Measurements from ENCODE around the gene ADAM12.

Gene ADAM12

GRCh38 chr10:126312167-126312566 lies 76.1 kb downstream of the ADAM12 start:
- no peak for DNase-seq

GRCh38 chr10:126309228-126309883 lies 78.9 kb downstream of the ADAM12 start:
- no peak for DNase-seq

DNA sequence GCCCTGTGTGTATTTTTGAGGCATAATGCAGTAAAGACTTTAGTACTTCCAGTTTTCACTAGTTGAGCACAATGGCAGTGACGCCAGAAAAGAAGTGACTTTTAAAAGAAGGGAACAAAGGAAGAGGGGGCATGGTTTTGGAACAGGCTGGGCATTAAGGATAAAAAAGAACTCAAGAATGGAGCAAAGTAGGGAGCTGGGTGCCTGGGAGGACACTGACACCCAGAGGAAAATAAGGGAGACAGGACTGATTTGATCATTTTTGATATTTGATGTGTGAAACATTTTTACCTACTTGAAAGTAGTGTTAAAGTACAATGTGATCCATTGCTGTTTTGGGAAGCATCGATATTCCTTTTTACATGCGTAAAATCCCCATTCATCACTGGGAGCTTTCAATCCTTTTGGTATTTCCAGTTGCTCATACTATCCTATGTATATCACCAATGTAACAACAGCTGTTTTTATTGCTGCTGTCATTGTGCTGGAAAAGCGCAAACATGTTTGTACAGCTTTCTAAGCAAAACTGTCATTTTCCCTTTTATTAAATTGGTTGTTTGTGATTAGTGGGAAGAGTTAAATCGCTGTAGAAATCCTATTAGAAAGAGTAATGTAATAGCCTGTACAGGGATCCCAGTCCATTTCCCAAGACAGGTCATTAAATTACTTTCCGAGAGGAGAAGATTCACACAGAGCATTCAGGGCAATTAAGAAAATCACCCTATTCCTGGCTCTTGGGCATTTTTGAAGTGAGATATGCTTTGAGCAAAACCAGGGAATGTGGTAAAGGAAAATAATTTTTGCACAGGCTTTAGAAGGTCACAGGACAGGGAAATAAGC lies 85.2 kb downstream of the ADAM12 start:
- no peak for DNase-seq

GRCh38 chr10:126302476-126302756 lies 85.9 kb downstream of the ADAM12 start:
- DNase-seq: no peak

DNA sequence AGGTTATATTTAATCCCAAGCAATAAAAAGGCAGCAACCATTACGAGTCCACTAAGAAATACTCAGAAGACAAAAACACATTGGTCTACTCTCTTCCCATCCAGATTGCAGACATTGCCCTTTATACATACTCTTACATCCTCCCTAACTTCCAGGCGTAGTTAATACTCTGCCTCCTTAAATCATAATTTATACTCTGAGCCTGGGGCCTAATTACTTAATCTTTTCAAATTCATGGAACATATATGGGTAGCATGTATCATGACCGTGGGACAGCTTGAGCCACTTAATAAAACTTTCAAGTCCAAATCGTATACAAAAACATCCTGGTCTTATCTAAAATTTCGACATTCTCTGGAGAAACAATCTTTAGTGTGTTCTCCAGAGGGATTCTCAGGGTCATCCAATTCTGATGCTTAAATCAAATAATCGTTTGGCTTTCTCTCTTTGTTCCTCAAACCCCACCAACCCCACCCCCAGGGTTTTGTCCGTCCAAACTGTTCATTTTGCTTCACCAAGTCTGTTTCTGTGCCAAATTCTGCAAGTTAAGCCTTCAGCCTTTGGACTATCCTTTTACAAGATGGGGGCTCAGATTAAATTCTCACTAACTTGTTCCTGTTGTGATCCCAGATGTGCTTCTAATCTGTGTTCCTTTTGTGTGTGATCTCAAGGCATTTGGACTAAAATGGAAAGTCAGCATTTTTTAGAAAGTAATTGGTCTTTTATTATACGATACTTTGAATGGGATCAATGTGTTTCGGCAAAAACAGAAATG lies 86.4 kb downstream of the ADAM12 start:
- no peak for DNase-seq

GRCh38 chr10:126294451-126294850 lies 93.8 kb downstream of the ADAM12 start:
- DNase-seq: peak; percentile 15

DNA sequence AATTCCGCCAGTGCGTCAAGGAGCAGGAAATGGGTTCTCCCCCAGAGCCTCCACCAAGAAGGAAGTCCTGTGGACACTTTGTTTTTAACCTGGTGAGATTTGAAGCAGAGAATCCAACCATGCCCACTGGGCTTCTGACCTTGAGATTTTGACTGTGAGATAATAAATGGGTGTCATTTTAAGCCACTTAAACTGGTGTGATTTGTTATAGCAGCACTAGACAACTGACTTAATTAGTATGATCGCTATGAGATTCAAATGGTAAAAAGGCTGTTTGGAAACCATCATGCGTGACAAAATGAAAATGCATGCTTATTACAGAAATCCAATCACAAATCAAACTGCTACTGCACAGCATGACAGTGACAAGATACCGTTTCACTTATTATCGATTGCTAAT lies 98.0 kb downstream of the ADAM12 start:
- DNase-seq: no peak

GRCh38 chr10:126288547-126289493 lies 99.5 kb downstream of the ADAM12 start:
- DNase-seq: no peak

GRCh38 chr10:126286256-126286780 lies 102.0 kb downstream of the ADAM12 start:
- DNase-seq: no peak

- DNase-seq: no peak
Measured at GRCh38 chr10:126283307-126283706, 105.0 kb downstream of the ADAM12 start.

DNA sequence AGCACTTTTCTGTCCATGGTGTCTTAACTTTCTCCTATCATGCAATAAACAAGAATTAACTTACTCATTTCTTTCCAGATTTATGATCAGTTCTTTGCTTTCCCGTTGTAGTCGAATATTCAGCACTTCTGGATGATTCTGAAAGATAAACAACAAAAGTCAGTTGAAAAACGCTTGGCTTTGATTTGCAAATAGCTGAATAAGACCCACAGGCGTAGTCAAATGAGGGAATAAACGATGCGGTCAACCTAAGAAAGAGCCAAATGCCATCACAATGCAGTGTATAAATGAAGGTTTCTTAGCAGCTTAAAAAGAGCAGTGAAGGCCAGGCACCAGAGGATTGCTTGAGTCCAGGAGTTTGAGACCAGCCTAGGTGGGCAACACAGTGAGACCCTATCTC lies 109.4 kb downstream of the ADAM12 start:
- peak; percentile 60 for DNase-seq

DNA sequence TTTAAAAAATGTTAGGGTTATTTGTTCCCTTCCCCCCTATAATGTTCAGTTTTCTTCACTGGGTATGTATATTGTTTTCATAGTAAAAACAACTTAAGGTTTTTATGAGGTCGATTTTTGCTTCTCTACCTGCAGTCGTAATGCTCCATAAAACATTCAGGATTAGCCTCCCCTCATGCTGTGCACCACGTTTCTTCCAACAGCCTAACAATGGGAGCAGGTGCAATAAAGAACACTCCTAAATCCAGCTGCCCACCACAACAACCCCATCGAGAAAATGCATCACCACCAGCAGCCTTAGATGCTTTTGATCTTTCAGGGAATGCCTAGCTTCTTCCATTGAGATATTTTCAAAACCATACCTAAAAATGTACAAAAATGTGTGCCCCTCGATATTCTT lies 111.1 kb downstream of the ADAM12 start:
- no peak for DNase-seq

DNA sequence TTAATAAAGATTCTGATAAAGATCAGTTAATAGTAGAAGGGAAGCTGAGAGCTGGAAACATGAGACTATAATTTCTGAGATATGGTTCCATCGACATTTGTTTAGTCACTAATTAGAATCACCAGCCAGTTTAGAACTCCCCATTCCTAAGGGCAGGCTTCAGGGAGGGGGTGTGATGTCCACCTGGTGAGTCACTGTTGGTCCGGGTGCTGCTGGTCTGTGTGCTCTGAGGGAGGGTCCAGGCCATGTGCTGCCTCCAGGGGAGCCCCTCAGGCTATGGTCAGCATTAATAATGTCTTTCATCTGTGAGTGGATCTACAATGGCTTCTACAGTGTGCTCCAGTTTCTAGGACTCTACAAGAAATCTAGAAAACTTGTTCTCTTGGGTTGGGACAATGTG lies 115.8 kb downstream of the ADAM12 start:
- DNase-seq: no peak

DNA sequence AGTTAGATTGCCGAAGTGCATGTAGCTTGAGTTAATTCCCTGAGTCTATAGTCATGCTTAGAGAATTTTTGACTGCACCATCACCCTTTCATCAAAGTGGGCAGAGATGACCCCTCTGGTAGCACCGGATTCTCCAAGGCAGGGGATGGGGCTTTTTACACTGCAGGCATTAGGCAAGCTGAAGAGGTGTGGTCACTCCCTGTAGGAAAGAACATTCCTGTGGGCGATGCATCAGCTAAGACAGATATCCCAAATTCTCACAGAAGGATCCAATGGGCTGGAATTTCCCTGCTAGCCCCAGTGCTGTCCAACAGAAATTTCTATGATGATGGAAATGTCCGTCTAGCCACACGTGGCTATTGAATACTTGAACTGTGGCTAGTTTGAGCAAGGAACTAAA lies 118.2 kb downstream of the ADAM12 start:
- peak; percentile 99 for DNase-seq

DNA sequence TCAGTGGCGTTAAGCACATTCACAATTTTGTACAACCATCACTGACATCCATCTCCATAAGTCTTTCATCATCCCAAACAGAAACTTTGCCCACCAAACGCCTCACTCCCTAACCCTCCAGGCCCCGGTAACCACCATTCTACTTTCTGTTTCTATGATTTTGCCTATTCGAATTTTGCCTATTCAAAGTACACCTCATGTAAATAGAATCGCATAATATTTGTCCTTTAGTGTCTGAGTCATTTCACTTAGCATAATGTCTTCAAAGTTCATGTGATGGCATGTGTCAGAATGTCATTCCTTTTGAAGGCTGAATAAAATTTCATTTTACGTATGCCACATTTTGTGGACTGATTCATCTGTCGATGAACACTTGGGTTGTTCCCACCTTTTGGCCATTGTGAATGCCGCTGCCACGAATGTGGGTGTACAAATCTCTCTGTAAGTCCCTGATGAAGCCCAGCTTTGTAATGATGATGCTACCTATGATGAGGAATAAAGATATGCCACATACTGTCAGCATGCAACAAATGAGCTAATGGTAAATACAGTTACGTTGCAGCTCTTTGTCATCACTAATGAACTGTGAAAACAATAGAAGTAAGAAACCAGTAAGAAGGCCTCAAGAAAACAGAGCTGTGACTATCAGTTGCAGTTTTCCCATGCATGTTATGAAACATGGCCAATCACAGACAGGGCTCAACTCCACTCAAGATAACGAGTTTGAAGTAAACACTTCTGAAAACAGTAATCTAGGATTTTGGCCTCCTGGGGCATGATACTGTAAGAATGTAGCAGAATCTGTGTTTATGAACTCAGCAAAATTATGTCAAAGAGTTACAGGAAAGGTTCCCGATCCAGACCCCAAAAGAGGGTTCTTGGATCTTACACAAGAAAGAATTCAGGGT lies 120.0 kb downstream of the ADAM12 start:
- no peak for DNase-seq

GRCh38 chr10:126264102-126265018 lies 123.9 kb downstream of the ADAM12 start:
- DNase-seq: no peak

DNA sequence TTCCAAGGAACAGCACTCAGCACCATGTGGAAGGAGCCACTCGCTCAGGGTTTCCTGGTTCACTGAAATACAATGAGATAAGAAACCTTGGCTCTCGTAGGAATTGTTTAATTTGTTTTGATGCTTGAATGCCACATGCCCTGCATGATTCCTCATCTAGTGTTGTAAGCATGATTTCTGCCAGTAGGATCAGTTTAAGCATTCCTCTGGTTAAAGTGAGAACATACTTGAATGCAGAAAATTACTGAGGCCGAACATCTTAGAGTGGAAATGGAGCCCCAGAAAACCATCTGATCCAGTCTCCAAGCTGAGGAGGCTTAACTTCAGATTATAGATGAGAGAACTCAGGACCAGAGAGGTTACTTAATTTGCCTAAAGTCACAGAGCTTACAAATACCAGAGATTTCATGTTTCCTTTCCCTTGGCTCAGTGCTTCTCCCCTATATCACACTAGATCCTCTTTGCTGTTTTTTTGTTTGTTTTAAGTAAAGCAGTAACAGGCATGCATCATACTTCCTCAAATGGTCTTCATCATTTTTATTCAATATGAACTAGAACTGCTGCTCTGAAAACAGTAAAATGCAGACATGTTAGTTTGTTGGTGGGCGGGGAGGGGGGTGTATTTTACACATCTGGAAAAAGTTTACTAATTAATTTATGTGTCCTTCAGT lies 125.1 kb downstream of the ADAM12 start:
- peak; percentile 35 for DNase-seq

DNA sequence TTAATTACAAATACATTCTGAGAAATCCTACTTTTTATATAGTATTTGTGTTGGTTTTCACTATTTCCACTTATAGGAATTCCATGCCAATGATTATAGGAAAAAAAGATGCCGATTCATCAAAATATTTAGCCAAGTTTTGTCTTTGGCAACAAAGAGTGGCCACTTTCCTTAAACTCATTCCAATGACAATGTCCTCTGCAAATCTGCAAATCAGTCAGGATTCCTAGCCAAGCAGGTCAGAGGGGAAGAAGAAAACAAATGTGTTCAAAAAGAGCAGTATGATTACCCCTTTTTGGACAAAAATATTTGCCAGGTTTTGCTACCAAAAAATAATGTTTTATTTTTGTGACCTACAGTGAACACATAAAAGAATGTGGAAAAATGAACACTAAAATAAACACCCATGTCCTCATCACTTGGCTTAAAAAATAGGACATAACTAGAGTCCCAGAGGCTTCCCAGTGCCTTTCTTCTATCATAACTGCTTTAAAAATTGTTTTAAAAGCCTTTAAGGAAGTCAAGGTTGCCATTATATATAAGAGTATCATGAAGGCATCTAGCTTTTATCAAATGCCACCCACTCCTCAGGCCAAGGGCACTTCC lies 125.9 kb downstream of the ADAM12 start:
- DNase-seq: no peak

Measured in fibroblast of skin of right quadriceps (primary cell).